Measurements from ENCODE around the gene BMPR1B. TPM values are rescaled to one million over a fixed set of nuclear protein-coding genes. Genes with fewer than 3 reads are reported as not detected.

The BMPR1B gene
- total RNA-seq, 2 donors from 2014 or later = 12.9 to 19.5 TPM

DNA sequence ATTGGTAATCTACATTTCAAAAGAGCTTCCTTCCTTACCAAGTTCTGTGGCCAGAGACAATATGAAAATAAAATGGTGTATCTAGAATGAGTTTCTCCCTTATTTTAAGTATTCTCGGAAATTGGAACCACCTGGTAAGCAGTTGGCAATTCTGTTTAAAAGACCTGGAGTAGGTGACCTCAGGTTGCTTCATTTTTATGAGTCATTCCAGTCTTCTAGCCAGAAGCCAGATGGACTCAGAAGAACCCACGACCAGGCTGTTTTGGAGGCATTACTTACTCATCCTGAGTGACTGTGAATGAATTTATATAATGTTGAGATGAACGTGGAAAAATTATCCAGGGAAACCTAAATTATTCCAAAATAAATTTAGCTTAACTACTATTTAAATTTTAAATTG lies 9.1 kb downstream of the BMPR1B start:
- ATAC-seq (ENCODE audit: insufficient number of reproducible peaks, low FRiP score, low read depth) = no peak
- Histone ChIP-seq H3K27ac (no peak overlapping the region), H3K27me3 (replicated peaks; ENCODE audit: insufficient read depth) (no peaks in the 10 kb centered on the region), H3K4me1 (ENCODE audit: control insufficient read depth in 1 of 2, low read depth in 2 of 2) (peaks cover 0 to 15% of the 10 kb centered on the region in 2 donors), H3K36me3 (no peaks in the 10 kb centered on the region), H3K4me3 (no peak overlapping the region), H3K9me3 (no peaks in the 10 kb centered on the region)
- DNase-seq (ENCODE audit: low spot score) = no peak
- TF ChIP-seq, protein P1, sequence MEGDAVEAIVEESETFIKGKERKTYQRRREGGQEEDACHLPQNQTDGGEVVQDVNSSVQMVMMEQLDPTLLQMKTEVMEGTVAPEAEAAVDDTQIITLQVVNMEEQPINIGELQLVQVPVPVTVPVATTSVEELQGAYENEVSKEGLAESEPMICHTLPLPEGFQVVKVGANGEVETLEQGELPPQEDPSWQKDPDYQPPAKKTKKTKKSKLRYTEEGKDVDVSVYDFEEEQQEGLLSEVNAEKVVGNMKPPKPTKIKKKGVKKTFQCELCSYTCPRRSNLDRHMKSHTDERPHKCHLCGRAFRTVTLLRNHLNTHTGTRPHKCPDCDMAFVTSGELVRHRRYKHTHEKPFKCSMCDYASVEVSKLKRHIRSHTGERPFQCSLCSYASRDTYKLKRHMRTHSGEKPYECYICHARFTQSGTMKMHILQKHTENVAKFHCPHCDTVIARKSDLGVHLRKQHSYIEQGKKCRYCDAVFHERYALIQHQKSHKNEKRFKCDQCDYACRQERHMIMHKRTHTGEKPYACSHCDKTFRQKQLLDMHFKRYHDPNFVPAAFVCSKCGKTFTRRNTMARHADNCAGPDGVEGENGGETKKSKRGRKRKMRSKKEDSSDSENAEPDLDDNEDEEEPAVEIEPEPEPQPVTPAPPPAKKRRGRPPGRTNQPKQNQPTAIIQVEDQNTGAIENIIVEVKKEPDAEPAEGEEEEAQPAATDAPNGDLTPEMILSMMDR (IDR thresholded peaks at IDR 0.05) = no peak

GRCh38 chr4:94767446-94767845 lies 9.7 kb downstream of the BMPR1B start:
- peaks cover 0 to 9% of the 10 kb centered on the region in 2 donors for H3K4me1 ChIP-seq (ENCODE audit: control insufficient read depth in 1 of 2, low read depth in 2 of 2)
- H3K9me3 ChIP-seq = no peaks in the 10 kb centered on the region
- H3K27me3 ChIP-seq (replicated peaks; ENCODE audit: insufficient read depth) = no peaks in the 10 kb centered on the region
- no peak overlapping the region for H3K4me3 ChIP-seq
- H3K36me3 ChIP-seq = no peaks in the 10 kb centered on the region
- DNase-seq (ENCODE audit: low spot score) (no peak), ATAC-seq (ENCODE audit: insufficient number of reproducible peaks, low FRiP score, low read depth) (no peak)
- no peak overlapping the region for H3K27ac ChIP-seq
- TF ChIP-seq, protein P1 (IDR thresholded peaks at IDR 0.05) = no peak

- H3K9me3 ChIP-seq = no peaks in the 10 kb centered on the region
- no peaks in the 10 kb centered on the region for H3K36me3 ChIP-seq
- ATAC-seq (ENCODE audit: insufficient number of reproducible peaks, low FRiP score, low read depth) = no peak
- H3K27me3 ChIP-seq (replicated peaks; ENCODE audit: insufficient read depth) = no peaks in the 10 kb centered on the region
- H3K27ac ChIP-seq = no peak overlapping the region
- no peak for DNase-seq (ENCODE audit: low spot score)
- H3K4me1 ChIP-seq (ENCODE audit: control insufficient read depth in 1 of 2, low read depth in 2 of 2) = no peaks in the 10 kb centered on the region
- H3K4me3 ChIP-seq = no peak overlapping the region
- TF ChIP-seq, protein P1 (IDR thresholded peaks at IDR 0.05) = no peak
These were observed 25.0 kb downstream of the BMPR1B start for GRCh38 chr4:94782707-94783106.

DNA sequence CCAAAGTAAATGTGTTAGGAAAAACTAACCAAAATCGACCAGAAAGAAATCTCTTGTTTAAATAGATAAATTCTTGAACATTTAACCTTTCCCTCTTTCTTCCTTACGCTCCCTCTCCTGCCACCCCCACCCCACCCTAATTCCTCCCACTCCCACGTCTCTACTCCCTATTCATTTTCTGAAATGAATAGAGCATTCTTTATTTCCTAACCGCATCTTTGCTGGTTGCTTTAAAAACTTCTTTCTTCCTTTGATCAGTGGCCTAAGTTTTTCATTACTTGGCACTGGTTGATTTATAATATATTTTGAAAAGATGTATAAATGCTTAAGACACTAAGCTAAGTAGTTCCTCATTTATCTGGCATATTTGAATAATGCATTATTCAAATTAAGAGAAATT lies 33.9 kb downstream of the BMPR1B start:
- Histone ChIP-seq H3K4me1 (ENCODE audit: control insufficient read depth in 1 of 2, low read depth in 2 of 2) (no peaks in the 10 kb centered on the region), H3K4me3 (no peak overlapping the region), H3K27ac (no peak overlapping the region), H3K36me3 (no peaks in the 10 kb centered on the region), H3K27me3 (replicated peaks; ENCODE audit: insufficient read depth) (no peaks in the 10 kb centered on the region), H3K9me3 (no peaks in the 10 kb centered on the region)
- DNase-seq (ENCODE audit: low spot score) = no peak
- TF ChIP-seq, protein P1 (IDR thresholded peaks at IDR 0.05) = no peak
- no peak for ATAC-seq (ENCODE audit: insufficient number of reproducible peaks, low FRiP score, low read depth)

DNA sequence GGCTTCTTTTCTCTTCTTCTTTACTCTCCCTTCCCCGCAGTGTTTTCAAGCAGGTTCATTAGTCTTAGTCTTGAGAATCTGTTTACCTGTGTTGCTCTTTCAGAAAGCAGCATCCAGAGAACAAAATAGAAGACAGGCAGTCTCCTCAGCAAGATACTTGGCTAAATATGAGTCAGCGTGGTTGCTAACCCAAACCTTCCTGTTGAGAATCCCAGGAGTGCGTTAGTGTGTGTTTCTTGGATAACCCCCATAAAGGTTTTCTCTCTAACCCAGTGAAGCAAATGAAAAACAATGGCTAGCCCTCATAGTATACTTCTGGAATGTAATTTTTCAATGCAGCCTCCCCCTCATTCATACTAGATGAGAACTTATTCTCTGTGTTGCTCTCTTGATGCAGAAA lies 41.1 kb downstream of the BMPR1B start:
- no peaks in the 10 kb centered on the region for H3K27me3 ChIP-seq (replicated peaks; ENCODE audit: insufficient read depth)
- no peaks in the 10 kb centered on the region for H3K9me3 ChIP-seq
- H3K27ac ChIP-seq = no peak overlapping the region
- ATAC-seq (ENCODE audit: insufficient number of reproducible peaks, low FRiP score, low read depth) (no peak), DNase-seq (ENCODE audit: low spot score) (no peak)
- H3K4me1 ChIP-seq (ENCODE audit: control insufficient read depth in 1 of 2, low read depth in 2 of 2) = peaks cover 0 to 5% of the 10 kb centered on the region in 2 donors
- no peaks in the 10 kb centered on the region for H3K36me3 ChIP-seq
- TF ChIP-seq, protein P1 (IDR thresholded peaks at IDR 0.05) = no peak
- H3K4me3 ChIP-seq = no peak overlapping the region
